HL-60 (cell line): ENCODE results near the gene SPSB3.

Experiments
- DNase-seq, 2 experiments: peaks; one replicate each; pipeline ENCODE4 v3.0.0-alpha.2; 2010 to 2020; ENCODE audit warnings: low read depth in 1 of 2, low spot score in 1 of 2
- H3K27ac ChIP-seq: fragments of 250-450 bp; sonication (Bioruptor Pico); replicated peaks from 2 replicates; pipeline ENCODE4 v1.5.1; 2020; ENCODE audit warnings: mild to moderate bottlenecking, moderate library complexity
- H3K27me3 ChIP-seq: fragments of 250-450 bp; sonication (Bioruptor Pico); 2 replicates; pipeline ENCODE4 v1.5.1; 2021; ENCODE audit warnings: mild to moderate bottlenecking, moderate library complexity; ENCODE audit not compliant: insufficient read depth, poor library complexity, severe bottlenecking
- H3K4me3 ChIP-seq: replicated peaks from 2 replicates; pipeline ENCODE4 v1.5.1; 2011; ENCODE audit warnings: mild to moderate bottlenecking, control low read depth, low read length; ENCODE audit not compliant: insufficient read depth
- GABPA ChIP-seq: IDR thresholded peaks from 2 replicates; pipeline ENCODE4 v1.6.1; 2012; ENCODE audit warnings: low read depth
- POLR2AphosphoS5 ChIP-seq: IDR thresholded peaks from 2 replicates; pipeline ENCODE4 v1.6.1; 2012; ENCODE audit warnings: low read depth
- SPI1 ChIP-seq: IDR thresholded peaks from 2 replicates; pipeline ENCODE4 v1.6.1; 2012; ENCODE audit warnings: low read depth, mild to moderate bottlenecking, borderline replicate concordance
- TF ChIP-seq, protein P1 (sequence below): IDR thresholded peaks from 2 replicates; pipeline ENCODE4 v1.6.1; 2012; ENCODE audit warnings: low read depth; ENCODE audit not compliant: insufficient replicate concordance
- TF ChIP-seq, protein P2 (sequence below): IDR thresholded peaks from one replicate; pipeline ENCODE4 v1.5.1; 2011; ENCODE audit warnings: low read length, control low read depth, inconsistent platforms; ENCODE audit not compliant: insufficient read depth

SPSB3 gene

DNA sequence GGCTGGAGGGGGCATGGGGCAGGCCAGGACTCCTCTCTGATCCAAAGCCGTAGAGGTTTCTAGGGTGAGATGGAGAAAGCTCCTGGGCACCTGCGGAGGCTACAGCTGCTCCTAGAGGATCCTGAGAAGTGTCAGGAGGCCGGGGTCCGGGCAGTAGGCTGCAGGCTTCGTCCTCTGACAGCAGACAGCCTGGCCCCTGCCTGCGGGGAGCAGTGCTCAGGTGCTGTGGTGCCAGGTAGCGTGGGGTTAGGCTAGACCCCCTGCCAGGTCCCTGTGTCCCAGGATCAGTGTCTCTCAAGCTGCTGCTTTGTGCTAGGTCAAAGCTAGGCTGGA, 8.0 kb downstream of the SPSB3 start:
- TF ChIP-seq, protein P1, sequence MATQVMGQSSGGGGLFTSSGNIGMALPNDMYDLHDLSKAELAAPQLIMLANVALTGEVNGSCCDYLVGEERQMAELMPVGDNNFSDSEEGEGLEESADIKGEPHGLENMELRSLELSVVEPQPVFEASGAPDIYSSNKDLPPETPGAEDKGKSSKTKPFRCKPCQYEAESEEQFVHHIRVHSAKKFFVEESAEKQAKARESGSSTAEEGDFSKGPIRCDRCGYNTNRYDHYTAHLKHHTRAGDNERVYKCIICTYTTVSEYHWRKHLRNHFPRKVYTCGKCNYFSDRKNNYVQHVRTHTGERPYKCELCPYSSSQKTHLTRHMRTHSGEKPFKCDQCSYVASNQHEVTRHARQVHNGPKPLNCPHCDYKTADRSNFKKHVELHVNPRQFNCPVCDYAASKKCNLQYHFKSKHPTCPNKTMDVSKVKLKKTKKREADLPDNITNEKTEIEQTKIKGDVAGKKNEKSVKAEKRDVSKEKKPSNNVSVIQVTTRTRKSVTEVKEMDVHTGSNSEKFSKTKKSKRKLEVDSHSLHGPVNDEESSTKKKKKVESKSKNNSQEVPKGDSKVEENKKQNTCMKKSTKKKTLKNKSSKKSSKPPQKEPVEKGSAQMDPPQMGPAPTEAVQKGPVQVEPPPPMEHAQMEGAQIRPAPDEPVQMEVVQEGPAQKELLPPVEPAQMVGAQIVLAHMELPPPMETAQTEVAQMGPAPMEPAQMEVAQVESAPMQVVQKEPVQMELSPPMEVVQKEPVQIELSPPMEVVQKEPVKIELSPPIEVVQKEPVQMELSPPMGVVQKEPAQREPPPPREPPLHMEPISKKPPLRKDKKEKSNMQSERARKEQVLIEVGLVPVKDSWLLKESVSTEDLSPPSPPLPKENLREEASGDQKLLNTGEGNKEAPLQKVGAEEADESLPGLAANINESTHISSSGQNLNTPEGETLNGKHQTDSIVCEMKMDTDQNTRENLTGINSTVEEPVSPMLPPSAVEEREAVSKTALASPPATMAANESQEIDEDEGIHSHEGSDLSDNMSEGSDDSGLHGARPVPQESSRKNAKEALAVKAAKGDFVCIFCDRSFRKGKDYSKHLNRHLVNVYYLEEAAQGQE: no peak
- TF ChIP-seq GABPA (no peak), POLR2AphosphoS5 (no peak), SPI1 (no peak)
- TF ChIP-seq, protein P2, sequence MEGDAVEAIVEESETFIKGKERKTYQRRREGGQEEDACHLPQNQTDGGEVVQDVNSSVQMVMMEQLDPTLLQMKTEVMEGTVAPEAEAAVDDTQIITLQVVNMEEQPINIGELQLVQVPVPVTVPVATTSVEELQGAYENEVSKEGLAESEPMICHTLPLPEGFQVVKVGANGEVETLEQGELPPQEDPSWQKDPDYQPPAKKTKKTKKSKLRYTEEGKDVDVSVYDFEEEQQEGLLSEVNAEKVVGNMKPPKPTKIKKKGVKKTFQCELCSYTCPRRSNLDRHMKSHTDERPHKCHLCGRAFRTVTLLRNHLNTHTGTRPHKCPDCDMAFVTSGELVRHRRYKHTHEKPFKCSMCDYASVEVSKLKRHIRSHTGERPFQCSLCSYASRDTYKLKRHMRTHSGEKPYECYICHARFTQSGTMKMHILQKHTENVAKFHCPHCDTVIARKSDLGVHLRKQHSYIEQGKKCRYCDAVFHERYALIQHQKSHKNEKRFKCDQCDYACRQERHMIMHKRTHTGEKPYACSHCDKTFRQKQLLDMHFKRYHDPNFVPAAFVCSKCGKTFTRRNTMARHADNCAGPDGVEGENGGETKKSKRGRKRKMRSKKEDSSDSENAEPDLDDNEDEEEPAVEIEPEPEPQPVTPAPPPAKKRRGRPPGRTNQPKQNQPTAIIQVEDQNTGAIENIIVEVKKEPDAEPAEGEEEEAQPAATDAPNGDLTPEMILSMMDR: no peak
- no peaks in the 10 kb centered on the region for H3K27me3 ChIP-seq
- peak overlapping the region; percentile 96 for H3K4me3 ChIP-seq
- DNase-seq: no peak
- peak overlapping the region; percentile 91 for H3K27ac ChIP-seq

DNA sequence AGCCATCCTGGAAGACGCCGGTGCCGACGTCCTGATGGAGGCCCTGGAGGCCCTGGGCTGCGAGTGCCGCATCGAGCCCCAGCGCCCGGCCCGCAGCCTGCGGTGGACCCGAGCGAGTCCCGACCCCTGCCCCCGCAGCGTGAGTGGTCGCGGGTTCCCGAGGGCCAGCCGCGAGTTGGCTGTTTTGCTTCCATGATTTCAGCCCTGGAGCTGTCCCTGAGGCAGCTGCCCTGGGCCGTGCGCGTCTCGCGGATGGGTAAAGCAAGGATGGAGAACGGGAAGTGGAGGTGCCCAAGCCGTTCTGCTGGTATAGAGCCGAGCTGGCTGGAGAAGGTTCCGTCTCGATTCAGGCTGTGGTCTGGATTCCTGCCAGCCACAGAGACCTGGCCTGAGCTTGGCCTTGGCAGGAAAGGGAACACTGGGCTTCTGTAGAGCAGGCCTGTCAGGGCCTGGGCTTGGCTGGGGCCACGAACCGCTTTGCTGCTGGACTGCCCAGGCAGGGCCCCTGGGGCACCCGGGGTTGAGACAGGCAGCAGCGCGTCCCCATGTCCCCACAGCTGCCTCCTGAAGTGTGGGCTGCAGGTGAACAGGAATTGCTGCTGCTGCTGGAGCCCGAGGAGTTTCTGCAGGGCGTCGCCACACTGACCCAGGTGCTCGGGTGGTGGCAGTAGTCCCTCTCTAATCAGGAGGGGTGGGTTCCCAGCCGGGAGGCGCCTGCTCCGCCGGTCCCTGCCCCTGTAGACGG, 8.5 kb downstream of the SPSB3 start:
- Histone ChIP-seq H3K4me3 (peak overlapping the region; percentile 96), H3K27me3 (no peaks in the 10 kb centered on the region), H3K27ac (peak overlapping the region; percentile 91)
- DNase-seq: peak; percentile 57 to 69
- TF ChIP-seq, protein P2: no peak
- TF ChIP-seq GABPA: 0 out of 2 replicates have a peak, but pooled peaks have one; percentile 18
- TF ChIP-seq SPI1: peak; percentile 85

DNA sequence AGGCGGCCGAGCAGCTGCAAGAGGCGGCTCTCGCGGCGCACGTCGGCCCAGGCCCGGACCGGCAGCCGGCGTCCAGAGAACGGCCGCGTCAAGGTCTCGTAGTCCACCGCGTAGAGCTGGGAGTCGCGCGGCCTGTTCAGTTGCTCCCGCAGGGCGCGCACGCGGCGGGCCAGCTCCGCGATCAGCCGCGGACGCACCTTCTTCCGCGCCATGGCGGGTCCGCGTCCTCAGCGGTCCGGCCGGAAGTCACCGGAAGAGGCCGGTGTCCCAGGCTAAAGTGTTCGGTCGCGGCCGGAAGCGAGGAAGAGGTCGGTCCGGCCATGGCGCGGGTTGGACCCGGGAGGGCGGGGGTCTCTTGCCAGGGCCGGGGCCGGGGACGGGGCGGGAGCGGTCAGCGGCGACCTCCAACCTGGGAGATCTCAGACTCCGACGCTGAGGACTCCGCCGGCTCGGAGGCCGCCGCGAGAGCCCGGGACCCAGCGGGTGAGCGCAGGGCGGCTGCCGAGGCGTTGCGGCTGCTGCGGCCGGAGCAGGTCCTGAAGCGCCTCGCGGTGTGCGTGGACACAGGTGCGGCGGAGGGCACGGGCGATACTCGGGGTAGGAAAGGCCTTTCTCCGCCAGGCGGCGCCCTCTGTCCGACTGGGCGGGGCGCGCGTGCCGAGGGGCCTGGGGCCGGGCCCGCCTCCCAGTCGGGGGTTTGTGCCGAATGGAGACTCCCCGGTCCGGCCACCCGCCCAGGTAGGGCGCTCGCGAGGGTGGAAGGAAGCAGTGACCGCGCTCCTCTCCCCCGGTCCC, 9.3 kb downstream of the SPSB3 start, which contains the start of gene MRPS34:
TSS of gene MRPS34 (minus strand) at position 227 of the 795 bp plus-strand sequence. CDS start at position 212, 15 bp downstream.
- H3K4me3 ChIP-seq: peak within 1 kb of the TSS; percentile 96
- H3K27ac ChIP-seq: peak within 1 kb of the TSS; percentile 91
- TF ChIP-seq SPI1 (no peak), GABPA (peak; percentile 98), POLR2AphosphoS5 (peak; percentile 56)
- TF ChIP-seq, protein P2: peak; percentile 50
- TF ChIP-seq, protein P1: peak; percentile 66
- peak; percentile 81 to 89 for DNase-seq
- H3K27me3 ChIP-seq: no peaks in the 10 kb centered on the region
